A673 (cell line): ENCODE measurements around the gene TBX18. TPM values are rescaled to one million over a fixed set of nuclear protein-coding genes. Genes with fewer than 3 reads are reported as not detected.

Experiments
- BruUV-seq: library from RNA; stranded (reverse); fragments of 400-500 nt; replicated peaks from 2 replicates; lab custom pipeline; 2021; lab: Mats Ljungman, UMichigan
- CTCF ChIA-PET: fragments of 300-600 bp; sonication (Branson Sonifier 250); formaldehyde crosslinking; loops from one replicate; lab custom pipeline; 2022; ENCODE audit warnings: antibody characterized with exemption; lab: Charles Lee
- POLR2A ChIA-PET: fragments of 300-600 bp; sonication (Branson Sonifier 250); formaldehyde crosslinking; loops from one replicate; lab custom pipeline; 2022; ENCODE audit warnings: antibody characterized with exemption; ENCODE audit not compliant: low non-redundant PET; lab: Charles Lee
- DNase-seq: peaks from one replicate; pipeline ENCODE4 v3.0.0-alpha.2; 2015; ENCODE audit warnings: low spot score
- H3K27ac ChIP-seq: fragments of 200-600 bp; sonication (generic); 2 replicates; pipeline ENCODE4 v1.5.1; 2016; ENCODE audit warnings: mixed run types, low read depth, mild to moderate bottlenecking, mixed read lengths, antibody characterized with exemption, low read length; ENCODE audit not compliant: poor library complexity, severe bottlenecking
- H3K27me3 ChIP-seq: fragments of 200-600 bp; sonication (generic); replicated peaks from 2 replicates; pipeline ENCODE4 v1.6.1; 2017; ENCODE audit warnings: mixed run types, low read depth, mild to moderate bottlenecking, mixed read lengths, antibody characterized with exemption, low read length; ENCODE audit not compliant: insufficient read depth, poor library complexity
- H3K36me3 ChIP-seq: fragments of 200-600 bp; sonication (generic); 2 replicates; pipeline ENCODE4 v1.6.1; 2016; ENCODE audit warnings: mixed run types, mild to moderate bottlenecking, mixed read lengths, antibody characterized with exemption, low read length; ENCODE audit not compliant: insufficient read depth, poor library complexity, severe bottlenecking
- H3K4me1 ChIP-seq: fragments of 200-600 bp; sonication (generic); 2 replicates; pipeline ENCODE4 v1.6.1; 2017; ENCODE audit warnings: mixed run types, mild to moderate bottlenecking, mixed read lengths, antibody characterized with exemption, low read length; ENCODE audit not compliant: insufficient read depth, poor library complexity, severe bottlenecking
- H3K4me3 ChIP-seq: fragments of 200-600 bp; sonication (generic); 2 replicates; pipeline ENCODE4 v1.5.1; 2016; ENCODE audit warnings: low read depth, mixed run types, mild to moderate bottlenecking, mixed read lengths, low read length; ENCODE audit not compliant: poor library complexity, severe bottlenecking
- H3K9me3 ChIP-seq: fragments of 200-600 bp; sonication (generic); 2 replicates; pipeline ENCODE4 v1.6.1; 2016; ENCODE audit warnings: mixed run types, low read depth, mild to moderate bottlenecking, mixed read lengths, antibody characterized with exemption, low read length; ENCODE audit not compliant: poor library complexity, severe bottlenecking
- CTCF ChIP-seq: fragments of 300-800, 200-600 bp; sonication (generic); conservative IDR thresholded peaks from 2 replicates; pipeline ENCODE4 v1.5.1; 2017; ENCODE audit warnings: low read depth, mild to moderate bottlenecking, antibody characterized with exemption, low read length, moderate library complexity, mixed read lengths
- EZH2 ChIP-seq: fragments of 200-600 bp; sonication (generic); IDR thresholded peaks from 2 replicates; pipeline ENCODE4 v1.6.1; 2017; ENCODE audit warnings: borderline replicate concordance, low read depth, mild to moderate bottlenecking, mixed read lengths, antibody characterized with exemption, low read length; ENCODE audit not compliant: poor library complexity, severe bottlenecking
- intact Hi-C: fragments of 100-400 bp; cut with micrococcal nuclease; formaldehyde crosslinking; loops from one replicate; pipeline ENCODE4 v1.10.0; 2022; ENCODE audit not compliant: unreplicated experiment
- total RNA-seq: library from RNA; stranded (reverse); gene quantifications from 2 replicates; pipeline ENCODE4 v1.2.3, GENCODE V29; 2021

TBX18 gene
- total RNA-seq, 1 experiment from 2014 or later: 16.0 TPM

- ChIA-PET CTCF (no interaction called here), POLR2A (no interaction called here)
- TF ChIP-seq CTCF (no peak), EZH2 (no peak)
- DNase-seq: no peak
- no peaks in the 10 kb centered on the region for H3K36me3 ChIP-seq
- intact Hi-C loops: no loop called here
- no TSS peak for BruUV-seq
- H3K27me3 ChIP-seq: no peaks in the 10 kb centered on the region
- H3K4me3 ChIP-seq: no peak overlapping the region
- no peak overlapping the region for H3K27ac ChIP-seq
- no peaks in the 10 kb centered on the region for H3K9me3 ChIP-seq
- H3K4me1 ChIP-seq: no peaks in the 10 kb centered on the region
Measured at GRCh38 chr6:84675651-84676050, 88.7 kb downstream of the TBX18 start.

- intact Hi-C loops: no loop called here
- POLR2A ChIA-PET: no interaction called here
Measured at GRCh38 chr6:84674395-84674794, 90.0 kb downstream of the TBX18 start.

GRCh38 chr6:84671183-84671582 is 93.2 kb downstream of the TBX18 start:
- Histone ChIP-seq H3K4me1 (no peaks in the 10 kb centered on the region), H3K4me3 (no peak overlapping the region), H3K27ac (no peak overlapping the region), H3K27me3 (no peaks in the 10 kb centered on the region), H3K9me3 (no peaks in the 10 kb centered on the region), H3K36me3 (no peaks in the 10 kb centered on the region)
- no TSS peak for BruUV-seq
- TF ChIP-seq CTCF (no peak), EZH2 (no peak)
- intact Hi-C loops: no loop called here
- POLR2A ChIA-PET: no interaction called here
- no peak for DNase-seq
- CTCF ChIA-PET: no interaction called here

More at GRCh38 chr6:84674395-84674794, 90.0 kb downstream of the TBX18 start:
- TF ChIP-seq CTCF (no peak), EZH2 (no peak)
- no peaks in the 10 kb centered on the region for H3K4me1 ChIP-seq
- H3K4me3 ChIP-seq: no peak overlapping the region
- CTCF ChIA-PET: no interaction called here
- no peak overlapping the region for H3K27ac ChIP-seq
- no peaks in the 10 kb centered on the region for H3K27me3 ChIP-seq
- DNase-seq: no peak
- no TSS peak for BruUV-seq
- no peaks in the 10 kb centered on the region for H3K9me3 ChIP-seq
- H3K36me3 ChIP-seq: no peaks in the 10 kb centered on the region
